Stomach (tissue), 9 donors: ENCODE measurements around the gene SGTA. TPM values are rescaled to one million over a fixed set of nuclear protein-coding genes. Genes with fewer than 3 reads are reported as not detected.

Experiments
- DNase-seq, 2 donors: peaks; one replicate each; pipeline versions ENCODE4 v3.0.0 to v3.0.0-alpha.2; 2013 to 2019
- H3K27ac ChIP-seq, 5 donors: fragments of 200-600 bp in 4 of 5; sonication (generic) in 4 of 5; one replicate each; pipeline ENCODE4 v1.5.1; 2013 to 2019; ENCODE audit warnings: mild to moderate bottlenecking in 1 of 5, moderate library complexity in 1 of 5
- H3K27me3 ChIP-seq, 3 donors: fragments of 200-600 bp; sonication (generic); one replicate each; pipeline ENCODE4 v1.5.1; 2017 to 2019; ENCODE audit warnings: mixed run types in 1 of 3
- H3K36me3 ChIP-seq, 4 donors: fragments of 200-600 bp; sonication (generic); 1 replicate in 3 of 4; 2 replicates in 1 of 4; pipeline ENCODE4 v1.5.1; 2016 to 2019
- H3K4me1 ChIP-seq, 4 donors: fragments of 200-600 bp; sonication (generic); one replicate each; pipeline ENCODE4 v1.5.1; 2016 to 2019
- H3K4me3 ChIP-seq, 4 donors: fragments of 200-600 bp; sonication (generic) in 3 of 4; one replicate each; pipeline ENCODE4 v1.5.1; 2016 to 2019; ENCODE audit warnings: mild to moderate bottlenecking in 1 of 4
- H3K9me3 ChIP-seq, 4 donors: fragments of 200-600 bp; sonication (generic); one replicate each; pipeline ENCODE4 v1.5.1; 2016 to 2019
- CTCF ChIP-seq, 7 experiments: fragments of 450-650 bp in 4 of 7; fragments of 200-600 bp in 3 of 7; sonication (generic) in 3 of 7; IDR thresholded peaks; one replicate each; pipeline ENCODE4 v1.5.1; 2016 to 2019; ENCODE audit warnings: antibody characterized with exemption in 7 of 7, control low read depth in 2 of 7, mild to moderate bottlenecking in 1 of 7
- EP300 ChIP-seq: sonication (generic); formaldehyde crosslinking; IDR thresholded peaks from one replicate; pipeline ENCODE4 v1.6.1; 2017; ENCODE audit warnings: antibody characterized with exemption
- POLR2A ChIP-seq, 4 donors: fragments of 450-650 bp; IDR thresholded peaks; one replicate each; pipeline ENCODE4 v1.6.1; 2016; ENCODE audit warnings: antibody characterized with exemption in 4 of 4, control low read depth in 2 of 4, mild to moderate bottlenecking in 1 of 4, moderate library complexity in 1 of 4
- POLR2AphosphoS5 ChIP-seq, 3 donors: sonication (generic); formaldehyde crosslinking; IDR thresholded peaks; one replicate each; pipeline ENCODE4 v1.6.1; 2016; ENCODE audit warnings: antibody characterized with exemption in 3 of 3
- WGBS, 5 donors: extraction: QIAGEN DNeasy Blood & Tissue Kit in 3 of 5; methylation state at CpG; one replicate each; pipeline versions ENCODE4 v1.1.5 to v1.1.7; 2013 to 2018; 5-methylcytosine and 5-hydroxymethylcytosine counted together
- intact Hi-C: fragments of 100-400 bp; cut with DNase I; formaldehyde crosslinking; loops from one replicate; pipeline ENCODE4 v1.15.1; 2023; ENCODE audit warnings: low total_unique reads
- polyA plus RNA-seq, 3 donors: library from polyadenylated mRNA; stranded (reverse); fragments of 200-250 nt; gene quantifications; one replicate each; pipeline ENCODE4 v1.2.3, GENCODE V29; 2013
- total RNA-seq, 5 donors: library from RNA; depleted of rRNA; stranded (reverse); fragments of >200 nt; gene quantifications; one replicate each; pipeline versions ENCODE4 v1.1.0 to v1.2.3, GENCODE V29; 2014 to 2016
- donor health status: healthy with polysubstance abuse.
- donor health status: Bipolar disorder and iron deficiency.
- donor health status: healthy.

SGTA gene
- total and polyA plus RNA-seq, 8 donors, result 18.5 to 173 (median 52.7) TPM

- Histone ChIP-seq H3K27me3 (no peaks in the 10 kb centered on the region), H3K4me1 (peaks cover 0 to 6% (median 3%) of the 10 kb centered on the region in 4 donors), H3K36me3 (peaks cover 11 to 81% (median 65%) of the 10 kb centered on the region in 4 donors), H3K9me3 (no peaks in the 10 kb centered on the region), H3K27ac (no peak overlapping the region), H3K4me3 (no peak overlapping the region)
- 89 to 96% (median 91%) methylated on average over 15 to 16 of the region's 16 CpGs for WGBS, 5 donors
- intact Hi-C loops, result no loop called here
- TF ChIP-seq POLR2AphosphoS5 (IDR thresholded peaks at IDR 0.05) (no peak), EP300 (no peak), POLR2A (IDR thresholded peaks at IDR 0.05) (no peak), CTCF (IDR thresholded peaks at IDR 0.05) (no peak)
- DNase-seq, result no peak
Measured at GRCh38 chr19:2791876-2792275, 8.8 kb upstream of the SGTA start.

- H3K9me3 ChIP-seq, result no peaks in the 10 kb centered on the region
- intact Hi-C loops, result no loop called here
- no peak overlapping the region for H3K27ac ChIP-seq
- DNase-seq, result no peak
- peaks cover under 1 to 9% (median 5%) of the 10 kb centered on the region in 4 donors for H3K4me1 ChIP-seq
- no peak for TF ChIP-seq CTCF (IDR thresholded peaks at IDR 0.05)
- TF ChIP-seq POLR2AphosphoS5 (IDR thresholded peaks at IDR 0.05), result no peak
- no peak for TF ChIP-seq EP300
- TF ChIP-seq POLR2A (IDR thresholded peaks at IDR 0.05), result no peak
- WGBS, 5 donors, result 90 to 96% (median 91%) methylated on average over 16 of the region's 16 CpGs
- no peak overlapping the region for H3K4me3 ChIP-seq
- H3K27me3 ChIP-seq, result no peaks in the 10 kb centered on the region
- peaks cover 11 to 76% (median 61%) of the 10 kb centered on the region in 4 donors for H3K36me3 ChIP-seq
Measured at GRCh38 chr19:2791440-2791839, 8.4 kb upstream of the SGTA start.

GRCh38 chr19:2790557-2791271 lies 7.6 kb upstream of the SGTA start:
- WGBS, 5 donors, result 88 to 95% (median 94%) methylated on average over 32 of the region's 32 CpGs
- TF ChIP-seq EP300 (no peak), POLR2AphosphoS5 (IDR thresholded peaks at IDR 0.05) (no peak), POLR2A (IDR thresholded peaks at IDR 0.05) (no peak), CTCF (IDR thresholded peaks at IDR 0.05) (no peak)
- H3K9me3 ChIP-seq, result no peaks in the 10 kb centered on the region
- intact Hi-C loops, result no loop called here
- no peak overlapping the region for H3K27ac ChIP-seq
- peaks cover 11 to 69% (median 54%) of the 10 kb centered on the region in 4 donors for H3K36me3 ChIP-seq
- H3K4me1 ChIP-seq, result peaks cover 7 to 17% (median 12%) of the 10 kb centered on the region in 4 donors
- H3K4me3 ChIP-seq, result no peak overlapping the region
- no peaks in the 10 kb centered on the region for H3K27me3 ChIP-seq
- no peak for DNase-seq

GRCh38 chr19:2790194-2790556 lies 7.1 kb upstream of the SGTA start:
- H3K4me3 ChIP-seq, result no peak overlapping the region
- intact Hi-C loops, result no loop called here

More at GRCh38 chr19:2790194-2790556, 7.1 kb upstream of the SGTA start:
- no peak overlapping the region for H3K27ac ChIP-seq
- no peaks in the 10 kb centered on the region for H3K9me3 ChIP-seq
- peaks cover 10 to 19% (median 14%) of the 10 kb centered on the region in 4 donors for H3K4me1 ChIP-seq
- peaks cover 8 to 64% (median 50%) of the 10 kb centered on the region in 4 donors for H3K36me3 ChIP-seq
- TF ChIP-seq EP300 (no peak), POLR2A (IDR thresholded peaks at IDR 0.05) (no peak), POLR2AphosphoS5 (IDR thresholded peaks at IDR 0.05) (no peak), CTCF (IDR thresholded peaks at IDR 0.05) (no peak)
- no peak for DNase-seq
- H3K27me3 ChIP-seq, result no peaks in the 10 kb centered on the region
- 93 to 96% (median 96%) methylated on average over 14 of the region's 14 CpGs for WGBS, 5 donors
